CD14-positive monocyte (primary cell): ENCODE data around the gene IL12B. TPM values are rescaled to one million over a fixed set of nuclear protein-coding genes. Genes with fewer than 3 reads are reported as not detected.
"Not testable (repeated sequence)": the region's sequence is repeated elsewhere in the genome, so short reads cannot be mapped to it uniquely, and the experiment has no call there.

Experiments used
- DNase-seq, 3 donors: peaks; one replicate each; pipeline ENCODE4 v3.0.0-alpha.2; 2011 to 2022
- H2AFZ ChIP-seq: 2 replicates; pipeline ENCODE4 v1.6.0; 2012; ENCODE audit warnings: mild to moderate bottlenecking, low read depth, low read length, inconsistent platforms; ENCODE audit not compliant: insufficient read depth, poor library complexity, severe bottlenecking
- H3K27ac ChIP-seq, 2 donors: 1 replicate in 1 of 2; 2 replicates in 1 of 2; pipeline ENCODE4 v1.5.1; 2012 to 2013; ENCODE audit warnings: low read length in 2 of 2, control low read depth in 1 of 2, inconsistent platforms in 1 of 2, low read depth in 1 of 2, mild to moderate bottlenecking in 1 of 2
- H3K27me3 ChIP-seq, 2 donors: one replicate each; pipeline versions ENCODE4 v1.6.0 to v1.6.1; 2011 to 2013; ENCODE audit warnings: low read length in 2 of 2; ENCODE audit not compliant: control insufficient read depth in 2 of 2, insufficient read depth in 2 of 2
- H3K36me3 ChIP-seq, 2 donors: replicated peaks in 1 of 2; 1 replicate in 1 of 2; 2 replicates in 1 of 2; pipeline versions ENCODE4 v1.5.1 to v1.6.1; 2012 to 2013; ENCODE audit warnings: low read length in 2 of 2, control low read depth in 1 of 2, inconsistent platforms in 1 of 2, mild to moderate bottlenecking in 1 of 2; ENCODE audit not compliant: insufficient read depth in 2 of 2, control insufficient read depth in 1 of 2
- H3K4me1 ChIP-seq, 2 donors: 1 replicate in 1 of 2; 2 replicates in 1 of 2; pipeline versions ENCODE4 v1.5.1 to v1.6.1; 2012 to 2013; ENCODE audit warnings: low read length in 2 of 2, control low read depth in 1 of 2, inconsistent platforms in 1 of 2, mild to moderate bottlenecking in 1 of 2, moderate library complexity in 1 of 2; ENCODE audit not compliant: insufficient read depth in 2 of 2, control insufficient read depth in 1 of 2
- H3K4me2 ChIP-seq: replicated peaks from 2 replicates; pipeline ENCODE3; 2012; ENCODE audit warnings: low read length, moderate library complexity, mild to moderate bottlenecking; ENCODE audit not compliant: poor library complexity, severe bottlenecking; ENCODE audit errors: extremely low read depth
- H3K4me3 ChIP-seq, 3 experiments: fragments of 200-600 bp in 1 of 3; sonication (generic) in 1 of 3; replicated peaks in 1 of 3; 1 replicate in 2 of 3; 2 replicates in 1 of 3; pipeline ENCODE4 v1.5.1; 2011 to 2013; ENCODE audit warnings: low read length in 3 of 3, mild to moderate bottlenecking in 3 of 3, control low read depth in 2 of 3, low read depth in 2 of 3, inconsistent platforms in 1 of 3, moderate library complexity in 1 of 3
- H3K79me2 ChIP-seq: 2 replicates; pipeline ENCODE4 v1.6.0; 2012; ENCODE audit warnings: mild to moderate bottlenecking, control low read depth, inconsistent platforms, low read length, moderate library complexity; ENCODE audit not compliant: insufficient read depth
- H3K9ac ChIP-seq: 2 replicates; pipeline ENCODE4 v1.6.0; 2017; ENCODE audit warnings: low read length, mild to moderate bottlenecking; ENCODE audit not compliant: insufficient read depth, poor library complexity, severe bottlenecking
- H3K9me3 ChIP-seq, 2 donors: replicated peaks in 1 of 2; 1 replicate in 1 of 2; 2 replicates in 1 of 2; pipeline versions ENCODE4 v1.5.1 to v1.6.1; 2012 to 2013; ENCODE audit warnings: low read length in 2 of 2, control low read depth in 1 of 2; ENCODE audit not compliant: control insufficient read depth in 1 of 2, insufficient read depth in 1 of 2
- H4K20me1 ChIP-seq: 2 replicates; pipeline ENCODE4 v1.6.0; 2012; ENCODE audit warnings: mild to moderate bottlenecking, low read length, control low read depth, moderate library complexity; ENCODE audit not compliant: insufficient read depth
- H3K27ac Mint-ChIP-seq, 7 donors: one replicate each; pipeline ENCODE4 v1.8.0; 2020; ENCODE audit warnings: mild to moderate bottlenecking in 7 of 7, mixed read lengths in 7 of 7, moderate library complexity in 6 of 7, inconsistent platforms in 2 of 7
- H3K27me3 Mint-ChIP-seq, 3 donors: one replicate each; pipeline ENCODE4 v1.8.0; 2021 to 2022; ENCODE audit warnings: low read depth in 3 of 3, mild to moderate bottlenecking in 3 of 3, mixed read lengths in 3 of 3, moderate library complexity in 3 of 3, inconsistent platforms in 1 of 3
- H3K36me3 Mint-ChIP-seq, 2 donors: one replicate each; pipeline ENCODE4 v1.8.0; 2020; ENCODE audit warnings: mixed read lengths in 2 of 2, inconsistent platforms in 1 of 2, mild to moderate bottlenecking in 1 of 2
- H3K4me1 Mint-ChIP-seq: one replicate; pipeline ENCODE4 v1.8.0; 2020; ENCODE audit warnings: mild to moderate bottlenecking, mixed read lengths
- H3K4me3 Mint-ChIP-seq, 2 donors: one replicate each; pipeline ENCODE4 v1.8.0; 2020; ENCODE audit warnings: mild to moderate bottlenecking in 2 of 2, mixed read lengths in 2 of 2, moderate library complexity in 1 of 2
- H3K9me3 Mint-ChIP-seq, 7 donors: one replicate each; pipeline ENCODE4 v1.8.0; 2020 to 2022; ENCODE audit warnings: mixed read lengths in 7 of 7, mild to moderate bottlenecking in 6 of 7, moderate library complexity in 6 of 7, inconsistent platforms in 2 of 7
- WGBS: methylation state at CpG from one replicate; pipeline ENCODE4 v1.1.5; 2013; ENCODE audit warnings: missing lambda C conversion rate; ENCODE audit not compliant: insufficient coverage; 5-methylcytosine and 5-hydroxymethylcytosine counted together
- intact Hi-C, 2 donors: fragments of 100-400 bp; cut with micrococcal nuclease; formaldehyde crosslinking; loops; one replicate each; pipeline versions ENCODE4 v1.15.0 to v1.15.1; 2023
- polyA plus RNA-seq, 3 donors: library from polyadenylated mRNA; depleted of rRNA in 1 of 3; unstranded in 2 of 3; stranded (reverse) in 1 of 3; fragments of 300-500 nt in 2 of 3; fragments of >200 nt in 1 of 3; fragmentation: Illumina TruSeq in 2 of 3; gene quantifications; 1 replicate in 2 of 3; 2 replicates in 1 of 3; pipeline ENCODE4 v1.2.3, GENCODE V29; 2012 to 2021
- TF ChIP-seq, protein P1 (sequence below): fragments of 200-600 bp; IDR thresholded peaks from one replicate; pipeline ENCODE4 v1.8.0; 2022; ENCODE audit warnings: antibody characterized with exemption, mild to moderate bottlenecking

The IL12B gene
- polyA plus RNA-seq, 3 donors = not detected

DNA sequence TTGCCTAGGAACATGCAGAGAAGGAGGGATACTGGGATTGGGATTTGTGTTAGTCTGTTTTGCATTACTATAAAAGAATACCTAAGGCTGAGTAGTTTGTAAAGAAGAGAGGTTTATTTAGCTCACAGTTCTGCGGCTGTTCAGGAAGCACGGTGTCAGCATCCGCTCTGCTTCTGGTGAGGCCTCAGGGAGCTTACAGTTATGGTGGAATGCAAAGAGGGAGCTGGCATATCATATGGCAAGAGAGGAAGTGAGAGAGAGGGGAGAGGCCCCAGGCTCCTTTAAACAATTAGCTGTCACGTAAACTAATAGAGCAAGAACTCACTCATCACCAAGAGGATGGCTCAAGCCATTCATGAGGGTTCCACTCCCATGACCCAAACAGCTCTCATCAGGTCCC lies 27.0 kb downstream of the IL12B start:
- Histone ChIP-seq H3K36me3 (no peaks in the 10 kb centered on the region), H3K27ac (no peak overlapping the region), H3K4me2 (no peak overlapping the region), H3K27me3 (no peaks in the 10 kb centered on the region), H4K20me1 (no peaks in the 10 kb centered on the region), H3K9ac (no peak overlapping the region), H2AFZ (no peak overlapping the region), H3K4me3 (no peak overlapping the region), H3K79me2 (no peaks in the 10 kb centered on the region), H3K4me1 (no peaks in the 10 kb centered on the region), H3K9me3 (peaks cover 21 to 36% of the 10 kb centered on the region in 2 donors)
- WGBS = 100% methylated on average over 3 of the region's 4 CpGs
- Mint-ChIP-seq H3K4me1 (no peaks in the 10 kb centered on the region), H3K9me3 (peaks cover 28 to 43% (median 35%) of the 10 kb centered on the region in 7 donors), H3K4me3 (no peak overlapping the region), H3K27me3 (peaks cover 0 to 3% (median 0%) of the 10 kb centered on the region in 3 donors), H3K27ac (no peak overlapping the region), H3K36me3 (no peaks in the 10 kb centered on the region)
- intact Hi-C loops = no loop called here
- TF ChIP-seq, protein P1, sequence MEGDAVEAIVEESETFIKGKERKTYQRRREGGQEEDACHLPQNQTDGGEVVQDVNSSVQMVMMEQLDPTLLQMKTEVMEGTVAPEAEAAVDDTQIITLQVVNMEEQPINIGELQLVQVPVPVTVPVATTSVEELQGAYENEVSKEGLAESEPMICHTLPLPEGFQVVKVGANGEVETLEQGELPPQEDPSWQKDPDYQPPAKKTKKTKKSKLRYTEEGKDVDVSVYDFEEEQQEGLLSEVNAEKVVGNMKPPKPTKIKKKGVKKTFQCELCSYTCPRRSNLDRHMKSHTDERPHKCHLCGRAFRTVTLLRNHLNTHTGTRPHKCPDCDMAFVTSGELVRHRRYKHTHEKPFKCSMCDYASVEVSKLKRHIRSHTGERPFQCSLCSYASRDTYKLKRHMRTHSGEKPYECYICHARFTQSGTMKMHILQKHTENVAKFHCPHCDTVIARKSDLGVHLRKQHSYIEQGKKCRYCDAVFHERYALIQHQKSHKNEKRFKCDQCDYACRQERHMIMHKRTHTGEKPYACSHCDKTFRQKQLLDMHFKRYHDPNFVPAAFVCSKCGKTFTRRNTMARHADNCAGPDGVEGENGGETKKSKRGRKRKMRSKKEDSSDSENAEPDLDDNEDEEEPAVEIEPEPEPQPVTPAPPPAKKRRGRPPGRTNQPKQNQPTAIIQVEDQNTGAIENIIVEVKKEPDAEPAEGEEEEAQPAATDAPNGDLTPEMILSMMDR = no peak
- no peak for DNase-seq

DNA sequence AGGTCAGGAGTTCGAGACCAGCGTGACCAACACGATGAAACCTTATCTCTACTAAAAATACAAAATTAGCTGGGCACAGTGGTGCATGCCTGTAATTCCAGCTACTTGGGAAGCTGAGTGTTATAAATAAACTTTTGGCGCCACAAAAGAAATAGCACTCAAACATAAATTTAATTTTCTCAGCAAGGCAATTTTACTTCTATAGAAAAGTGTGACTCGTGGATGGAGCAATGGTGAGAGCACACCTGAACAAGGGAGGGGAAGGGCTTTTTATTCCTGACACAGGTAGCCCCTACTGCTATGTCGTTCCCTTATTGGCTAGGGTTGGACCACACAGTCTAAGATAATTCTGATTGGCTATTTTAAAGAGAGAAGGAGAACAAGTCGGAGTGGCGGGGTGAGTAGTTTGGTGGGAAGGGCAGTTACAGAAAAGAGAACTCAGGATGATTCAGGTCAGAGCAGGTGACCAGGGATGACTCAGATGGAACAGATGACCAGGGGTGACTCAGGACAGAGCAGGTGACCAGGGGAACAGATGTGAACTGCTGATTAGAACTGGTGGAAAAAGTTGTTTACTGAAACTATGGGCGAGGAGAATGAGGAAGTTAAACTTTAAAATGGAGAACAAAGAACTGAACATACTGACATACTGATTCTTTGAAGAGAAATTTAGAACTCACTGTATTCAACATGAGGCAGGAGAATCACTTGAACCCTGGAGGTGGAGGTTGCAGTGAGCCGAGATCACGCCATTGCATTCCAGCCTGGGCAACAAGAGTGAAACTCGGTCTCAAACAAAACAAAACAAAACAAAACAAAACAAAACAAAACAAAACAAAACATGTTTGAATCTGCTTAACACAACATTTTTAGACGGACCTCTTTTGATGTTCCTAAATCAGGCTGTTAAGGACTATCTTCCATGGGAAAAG lies 28.1 kb downstream of the IL12B start:
- peaks cover 28 to 41% of the 10 kb centered on the region in 2 donors for H3K9me3 ChIP-seq
- H3K27ac ChIP-seq, H3K4me2 ChIP-seq, H3K4me1 ChIP-seq, H3K36me3 ChIP-seq, H2AFZ ChIP-seq, H3K9ac ChIP-seq, H3K4me1 Mint-ChIP-seq, H3K4me3 ChIP-seq, H3K4me3 Mint-ChIP-seq, H3K27me3 Mint-ChIP-seq, H4K20me1 ChIP-seq, intact Hi-C loops, H3K79me2 ChIP-seq, H3K27me3 ChIP-seq, H3K36me3 Mint-ChIP-seq: not testable (repeated sequence)
- Mint-ChIP-seq H3K27ac (peak overlapping the region in 1 of 7 donors; percentile 13), H3K9me3 (peaks cover 36 to 52% (median 46%) of the 10 kb centered on the region in 7 donors)
- peak; percentile 24 to 73 (median 31) for DNase-seq
- 100% methylated on average over 3 of the region's 13 CpGs for WGBS
